Measurements from ENCODE around the gene MBP.

- TF ChIP-seq EZH2 (IDR thresholded peaks at IDR 0.05): no peak
- TF ChIP-seq POLR2AphosphoS5 (IDR thresholded peaks at IDR 0.05; ENCODE audit: borderline replicate concordance, low read depth, low read length): no peak
- TF ChIP-seq FOXP2 (optimal IDR thresholded peaks at IDR 0.05; ENCODE audit: control extremely low read depth, extremely low read length, insufficient read depth): no peak
Measured at GRCh38 chr18:77115192-77115953, 17.2 kb downstream of the MBP start.
